Measurements from ENCODE around the gene KANSL1. TPM values are rescaled to one million over a fixed set of nuclear protein-coding genes. Genes with fewer than 3 reads are reported as not detected.

Gene KANSL1
- total and polyA plus RNA-seq, 2 experiments from 2014 or later = 49.0 to 206 TPM

DNA sequence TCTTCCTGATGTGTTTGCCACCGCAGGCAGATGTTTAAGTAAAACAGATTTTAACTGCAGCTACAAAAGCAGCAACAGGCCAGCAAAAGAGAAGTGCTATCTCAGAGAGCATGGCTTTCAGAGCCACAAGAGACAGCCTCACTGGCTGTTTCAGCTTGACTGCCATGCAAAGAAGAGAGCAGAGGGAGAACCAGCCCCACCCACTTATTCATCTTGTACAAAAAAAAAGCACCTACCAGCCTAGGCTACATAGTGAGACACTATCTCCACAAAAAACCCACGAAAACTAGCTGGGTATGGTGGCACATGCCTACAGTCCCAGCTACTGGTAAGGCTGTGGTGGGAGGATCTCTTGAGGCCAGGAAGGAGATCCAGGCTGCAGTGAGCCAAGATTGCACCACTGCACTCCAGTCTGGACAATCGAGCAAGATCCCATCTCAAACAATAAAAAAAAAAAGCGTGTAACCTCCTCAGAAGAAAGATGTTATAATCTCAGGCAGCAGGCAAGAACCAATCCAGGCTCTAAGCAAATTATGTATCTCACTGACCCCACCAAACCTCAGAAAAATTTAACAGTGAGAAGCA lies 164.2 kb downstream of the KANSL1 start:
- no peak overlapping the region for H3K4me2 ChIP-seq
- no peaks in the 10 kb centered on the region for H3K79me2 ChIP-seq (replicated peaks; ENCODE audit: insufficient read depth)
- Mint-ChIP-seq H3K36me3 (ENCODE audit: low read depth) (peaks cover 55% of the 10 kb centered on the region), H3K27me3 (ENCODE audit: insufficient read depth, low read depth, poor library complexity) (peaks cover 30% of the 10 kb centered on the region), H3K4me3 (no peak overlapping the region; the same call in 2 of the 3 replicates), H3K4me1 (peaks cover 51% of the 10 kb centered on the region), H3K9me3 (no peaks in the 10 kb centered on the region), H3K27ac (peak overlapping the region; percentile 38; the same call in 1 of the 2 replicates)
- H3F3A ChIP-seq (replicated peaks; ENCODE audit: low read depth) = peaks cover 14% of the 10 kb centered on the region
- H3K9me2 ChIP-seq (ENCODE audit: insufficient read depth) = no peaks in the 10 kb centered on the region
- TF ChIP-seq, protein P1, sequence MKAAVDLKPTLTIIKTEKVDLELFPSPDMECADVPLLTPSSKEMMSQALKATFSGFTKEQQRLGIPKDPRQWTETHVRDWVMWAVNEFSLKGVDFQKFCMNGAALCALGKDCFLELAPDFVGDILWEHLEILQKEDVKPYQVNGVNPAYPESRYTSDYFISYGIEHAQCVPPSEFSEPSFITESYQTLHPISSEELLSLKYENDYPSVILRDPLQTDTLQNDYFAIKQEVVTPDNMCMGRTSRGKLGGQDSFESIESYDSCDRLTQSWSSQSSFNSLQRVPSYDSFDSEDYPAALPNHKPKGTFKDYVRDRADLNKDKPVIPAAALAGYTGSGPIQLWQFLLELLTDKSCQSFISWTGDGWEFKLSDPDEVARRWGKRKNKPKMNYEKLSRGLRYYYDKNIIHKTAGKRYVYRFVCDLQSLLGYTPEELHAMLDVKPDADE (IDR thresholded peaks at IDR 0.05) = no peak
- TF ChIP-seq, protein P2, sequence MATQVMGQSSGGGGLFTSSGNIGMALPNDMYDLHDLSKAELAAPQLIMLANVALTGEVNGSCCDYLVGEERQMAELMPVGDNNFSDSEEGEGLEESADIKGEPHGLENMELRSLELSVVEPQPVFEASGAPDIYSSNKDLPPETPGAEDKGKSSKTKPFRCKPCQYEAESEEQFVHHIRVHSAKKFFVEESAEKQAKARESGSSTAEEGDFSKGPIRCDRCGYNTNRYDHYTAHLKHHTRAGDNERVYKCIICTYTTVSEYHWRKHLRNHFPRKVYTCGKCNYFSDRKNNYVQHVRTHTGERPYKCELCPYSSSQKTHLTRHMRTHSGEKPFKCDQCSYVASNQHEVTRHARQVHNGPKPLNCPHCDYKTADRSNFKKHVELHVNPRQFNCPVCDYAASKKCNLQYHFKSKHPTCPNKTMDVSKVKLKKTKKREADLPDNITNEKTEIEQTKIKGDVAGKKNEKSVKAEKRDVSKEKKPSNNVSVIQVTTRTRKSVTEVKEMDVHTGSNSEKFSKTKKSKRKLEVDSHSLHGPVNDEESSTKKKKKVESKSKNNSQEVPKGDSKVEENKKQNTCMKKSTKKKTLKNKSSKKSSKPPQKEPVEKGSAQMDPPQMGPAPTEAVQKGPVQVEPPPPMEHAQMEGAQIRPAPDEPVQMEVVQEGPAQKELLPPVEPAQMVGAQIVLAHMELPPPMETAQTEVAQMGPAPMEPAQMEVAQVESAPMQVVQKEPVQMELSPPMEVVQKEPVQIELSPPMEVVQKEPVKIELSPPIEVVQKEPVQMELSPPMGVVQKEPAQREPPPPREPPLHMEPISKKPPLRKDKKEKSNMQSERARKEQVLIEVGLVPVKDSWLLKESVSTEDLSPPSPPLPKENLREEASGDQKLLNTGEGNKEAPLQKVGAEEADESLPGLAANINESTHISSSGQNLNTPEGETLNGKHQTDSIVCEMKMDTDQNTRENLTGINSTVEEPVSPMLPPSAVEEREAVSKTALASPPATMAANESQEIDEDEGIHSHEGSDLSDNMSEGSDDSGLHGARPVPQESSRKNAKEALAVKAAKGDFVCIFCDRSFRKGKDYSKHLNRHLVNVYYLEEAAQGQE (IDR thresholded peaks at IDR 0.05; ENCODE audit: unreplicated experiment) = no peak
- TF ChIP-seq, protein P3, sequence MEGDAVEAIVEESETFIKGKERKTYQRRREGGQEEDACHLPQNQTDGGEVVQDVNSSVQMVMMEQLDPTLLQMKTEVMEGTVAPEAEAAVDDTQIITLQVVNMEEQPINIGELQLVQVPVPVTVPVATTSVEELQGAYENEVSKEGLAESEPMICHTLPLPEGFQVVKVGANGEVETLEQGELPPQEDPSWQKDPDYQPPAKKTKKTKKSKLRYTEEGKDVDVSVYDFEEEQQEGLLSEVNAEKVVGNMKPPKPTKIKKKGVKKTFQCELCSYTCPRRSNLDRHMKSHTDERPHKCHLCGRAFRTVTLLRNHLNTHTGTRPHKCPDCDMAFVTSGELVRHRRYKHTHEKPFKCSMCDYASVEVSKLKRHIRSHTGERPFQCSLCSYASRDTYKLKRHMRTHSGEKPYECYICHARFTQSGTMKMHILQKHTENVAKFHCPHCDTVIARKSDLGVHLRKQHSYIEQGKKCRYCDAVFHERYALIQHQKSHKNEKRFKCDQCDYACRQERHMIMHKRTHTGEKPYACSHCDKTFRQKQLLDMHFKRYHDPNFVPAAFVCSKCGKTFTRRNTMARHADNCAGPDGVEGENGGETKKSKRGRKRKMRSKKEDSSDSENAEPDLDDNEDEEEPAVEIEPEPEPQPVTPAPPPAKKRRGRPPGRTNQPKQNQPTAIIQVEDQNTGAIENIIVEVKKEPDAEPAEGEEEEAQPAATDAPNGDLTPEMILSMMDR (conservative IDR thresholded peaks at IDR 0.05; ENCODE audit: low read depth in 2 of 2) = no peak
- TF ChIP-seq EZH2phosphoT487 (IDR thresholded peaks at IDR 0.05; ENCODE audit: unreplicated experiment) (no peak), ZNF114 (CRISPR knock-in tag; IDR thresholded peaks at IDR 0.05) (no peak), NANOG (IDR thresholded peaks at IDR 0.05; ENCODE audit: borderline replicate concordance) (no peak)
- H2AFZ ChIP-seq = no peak overlapping the region
- no peak overlapping the region for H3K4me3 ChIP-seq
- peaks cover 41% of the 10 kb centered on the region for H3K4me1 ChIP-seq (ENCODE audit: insufficient read depth)
- H4K20me1 ChIP-seq (replicated peaks; ENCODE audit: insufficient read depth) = peaks cover 11% of the 10 kb centered on the region
- peak overlapping the region; percentile 14 for H3K27ac ChIP-seq (ENCODE audit: low read depth)
- no peaks in the 10 kb centered on the region for H3K27me3 ChIP-seq (ENCODE audit: insufficient read depth)
- DNase-seq (ENCODE audit: low spot score) (no peak), ATAC-seq (no peak)
- peaks cover 18% of the 10 kb centered on the region for H3K36me3 ChIP-seq (ENCODE audit: insufficient read depth)

DNA sequence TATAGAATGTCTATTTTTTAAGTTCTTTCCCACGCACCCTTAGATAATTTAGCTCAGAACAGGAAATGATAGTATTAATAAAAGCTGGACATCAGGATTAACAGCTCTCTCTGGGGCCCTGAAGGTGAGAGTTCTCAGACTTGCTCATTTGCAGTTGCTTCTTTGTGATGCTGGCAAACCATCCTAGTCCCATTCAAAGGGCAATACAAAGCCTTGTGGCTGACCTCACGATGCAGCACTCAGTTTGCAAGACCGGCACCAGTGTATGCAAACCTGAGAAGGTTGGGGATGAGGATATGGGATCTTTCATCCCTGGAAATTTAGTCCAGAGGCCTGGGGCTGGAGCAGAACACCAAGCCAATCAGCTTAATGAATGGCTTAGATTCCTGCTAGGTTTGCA lies 164.9 kb downstream of the KANSL1 start:
- no peaks in the 10 kb centered on the region for H3K79me2 ChIP-seq (replicated peaks; ENCODE audit: insufficient read depth)
- no peak overlapping the region for H3K27ac ChIP-seq (ENCODE audit: low read depth)
- H3K27me3 Mint-ChIP-seq (ENCODE audit: insufficient read depth, low read depth, poor library complexity) = peaks cover 30% of the 10 kb centered on the region
- H3F3A ChIP-seq (replicated peaks; ENCODE audit: low read depth) = peaks cover 8% of the 10 kb centered on the region
- H4K20me1 ChIP-seq (replicated peaks; ENCODE audit: insufficient read depth) = peaks cover 7% of the 10 kb centered on the region
- peak; percentile 44 for ATAC-seq
- no peaks in the 10 kb centered on the region for H3K27me3 ChIP-seq (ENCODE audit: insufficient read depth)
- no peak overlapping the region for H3K4me2 ChIP-seq
- H3K36me3 ChIP-seq (ENCODE audit: insufficient read depth) = peaks cover 11% of the 10 kb centered on the region; the same call in 1 of the 2 replicates
- peaks cover 49% of the 10 kb centered on the region for H3K36me3 Mint-ChIP-seq (ENCODE audit: low read depth)
- no peak overlapping the region for H2AFZ ChIP-seq
- H3K27ac Mint-ChIP-seq = peak overlapping the region; percentile 38; the same call in 1 of the 2 replicates
- H3K9me2 ChIP-seq (ENCODE audit: insufficient read depth) = no peaks in the 10 kb centered on the region
- H3K4me3 ChIP-seq = no peak overlapping the region
- no peak overlapping the region; the same call in 2 of the 3 replicates for H3K4me3 Mint-ChIP-seq
- no peak for DNase-seq (ENCODE audit: low spot score)
- peaks cover 41% of the 10 kb centered on the region for H3K4me1 ChIP-seq (ENCODE audit: insufficient read depth)
- peaks cover 51% of the 10 kb centered on the region for H3K4me1 Mint-ChIP-seq
- H3K9me3 Mint-ChIP-seq = no peaks in the 10 kb centered on the region
- TF ChIP-seq STAT1 (IDR thresholded peaks at IDR 0.05; ENCODE audit: unreplicated experiment) = no peak
- TF ChIP-seq POLR2AphosphoS5 (IDR thresholded peaks at IDR 0.05; ENCODE audit: low read depth) = no peak
- TF ChIP-seq, protein P2 (IDR thresholded peaks at IDR 0.05; ENCODE audit: unreplicated experiment) = no peak
- TF ChIP-seq, protein P1 (IDR thresholded peaks at IDR 0.05) = no peak
- no peak for TF ChIP-seq JUNB (IDR thresholded peaks at IDR 0.05; ENCODE audit: unreplicated experiment)
- no peak for TF ChIP-seq EZH2phosphoT487 (IDR thresholded peaks at IDR 0.05; ENCODE audit: unreplicated experiment)
- no peak for TF ChIP-seq NANOG (IDR thresholded peaks at IDR 0.05; ENCODE audit: borderline replicate concordance)
- TF ChIP-seq ZNF331 (CRISPR knock-in tag; IDR thresholded peaks at IDR 0.05; ENCODE audit: low read depth) = no peak
- no peak for TF ChIP-seq EZH2 (IDR thresholded peaks at IDR 0.05; ENCODE audit: low read depth, unreplicated experiment)
